H1 (cell line): ENCODE measurements around the gene ACYP2. TPM values are rescaled to one million over a fixed set of nuclear protein-coding genes. Genes with fewer than 3 reads are reported as not detected.

ENCODE experiments used
- CTCF ChIA-PET: fragments of 300-600 bp; sonication (Branson Sonifier 250); formaldehyde crosslinking; loops from one replicate; lab custom pipeline; 2021; ENCODE audit not compliant: partially characterized antibody; lab: Charles Lee
- POLR2A ChIA-PET: fragments of 300-600 bp; sonication (Branson Sonifier 250); formaldehyde crosslinking; loops from one replicate; lab custom pipeline; 2021; ENCODE audit warnings: inconsistent platforms; ENCODE audit not compliant: partially characterized antibody; lab: Charles Lee
- DNase-seq, 2 experiments: peaks; one replicate each; pipeline versions ENCODE4 v3.0.0 to v3.0.0-alpha.2; 2010 to 2022; ENCODE audit warnings: low spot score in 2 of 2, low read depth in 1 of 2, mixed read lengths in 1 of 2
- FAIRE-seq: peaks from 2 replicates; lab custom pipeline; 2011; peaks lifted over from hg19 to GRCh38; lab: Jason Lieb, UNC
- H2AFZ ChIP-seq: 2 replicates; pipeline ENCODE4 v1.8.1; 2012; ENCODE audit warnings: low read length, inconsistent platforms
- H2AK5ac ChIP-seq: 2 replicates; pipeline ENCODE4 v1.6.1; 2013; ENCODE audit warnings: low read depth, low read length
- H2BK120ac ChIP-seq: replicated peaks from 2 replicates; pipeline ENCODE3; 2013; ENCODE audit warnings: low read depth, low read length, inconsistent platforms
- H2BK12ac ChIP-seq: 2 replicates; pipeline ENCODE4 v1.6.1; 2013; ENCODE audit warnings: low read depth, low read length
- H2BK15ac ChIP-seq: 2 replicates; pipeline ENCODE4 v1.6.1; 2013; ENCODE audit warnings: low read length
- H2BK20ac ChIP-seq: 2 replicates; pipeline ENCODE4 v1.6.1; 2013; ENCODE audit warnings: low read length
- H2BK5ac ChIP-seq: 2 replicates; pipeline ENCODE4 v1.6.1; 2013; ENCODE audit warnings: low read depth, low read length
- H3K14ac ChIP-seq: 2 replicates; pipeline ENCODE4 v1.6.1; 2013; ENCODE audit warnings: inconsistent platforms; ENCODE audit not compliant: insufficient read length
- H3K18ac ChIP-seq: 2 replicates; pipeline ENCODE4 v1.6.1; 2013; ENCODE audit warnings: low read length; ENCODE audit errors: extremely low read depth
- H3K23ac ChIP-seq: 2 replicates; pipeline ENCODE4 v1.6.1; 2013; ENCODE audit warnings: inconsistent platforms; ENCODE audit not compliant: insufficient read length
- H3K23me2 ChIP-seq: 2 replicates; pipeline ENCODE4 v1.6.1; 2013; ENCODE audit warnings: low read depth, low read length
- H3K27ac ChIP-seq: 2 replicates; pipeline ENCODE4 v1.6.1; 2011; ENCODE audit warnings: low read depth, low read length, inconsistent platforms
- H3K27me3 ChIP-seq, 4 experiments: replicated peaks in 1 of 4; 1 replicate in 1 of 4; 2 replicates in 3 of 4; pipeline versions ENCODE4 v1.6.1 to v1.8.1; 2011 to 2013; ENCODE audit warnings: low read length in 3 of 4, mild to moderate bottlenecking in 3 of 4, inconsistent platforms in 2 of 4, mixed read lengths in 2 of 4, moderate library complexity in 1 of 4; ENCODE audit not compliant: control insufficient read depth in 3 of 4, insufficient read depth in 3 of 4; ENCODE audit errors: extremely low read depth in 1 of 4
- H3K36me3 ChIP-seq, 4 experiments: 2 replicates each; pipeline versions ENCODE4 v1.6.1 to v1.8.1; 2011 to 2013; ENCODE audit warnings: mild to moderate bottlenecking in 4 of 4, low read length in 3 of 4, moderate library complexity in 2 of 4, control low read depth in 1 of 4, inconsistent platforms in 1 of 4; ENCODE audit not compliant: insufficient read depth in 4 of 4, control insufficient read depth in 2 of 4
- H3K4ac ChIP-seq: replicated peaks from 2 replicates; pipeline ENCODE3; 2013; ENCODE audit warnings: low read length, low read depth, mixed read lengths, inconsistent platforms; ENCODE audit not compliant: insufficient read length
- H3K4me1 ChIP-seq, 4 experiments: replicated peaks in 1 of 4; 1 replicate in 1 of 4; 2 replicates in 3 of 4; pipeline versions ENCODE4 v1.6.1 to v1.8.1; 2011 to 2013; ENCODE audit warnings: low read length in 3 of 4, inconsistent platforms in 2 of 4, mixed read lengths in 1 of 4; ENCODE audit not compliant: insufficient read depth in 4 of 4, control insufficient read depth in 3 of 4
- H3K4me2 ChIP-seq, 2 experiments: 2 replicates each; pipeline versions ENCODE4 v1.6.1 to v1.8.1; 2011 to 2013; ENCODE audit warnings: low read depth in 2 of 2, low read length in 2 of 2, control low read depth in 1 of 2, inconsistent platforms in 1 of 2, mild to moderate bottlenecking in 1 of 2; ENCODE audit not compliant: insufficient read depth in 1 of 2
- H3K4me3 ChIP-seq, 4 experiments: fragments of 200-600, 300-600 bp in 1 of 4; sonication (generic), shearing (Covaris generic), sonication (Bioruptor Twin) in 1 of 4; 2 replicates each; pipeline versions ENCODE4 v1.5.1 to v1.8.1; 2011 to 2016; ENCODE audit warnings: low read length in 4 of 4, low read depth in 3 of 4, control low read depth in 2 of 4, inconsistent platforms in 2 of 4, mild to moderate bottlenecking in 2 of 4, mixed read lengths in 1 of 4, moderate library complexity in 1 of 4; ENCODE audit not compliant: insufficient read depth in 2 of 4; ENCODE audit errors: extremely low read depth in 1 of 4
- H3K56ac ChIP-seq: replicated peaks from 2 replicates; pipeline ENCODE3; 2013; ENCODE audit warnings: low read depth, mild to moderate bottlenecking, mixed read lengths, low read length, inconsistent platforms; ENCODE audit not compliant: insufficient read length
- H3K79me1 ChIP-seq: 2 replicates; pipeline ENCODE4 v1.6.1; 2013; ENCODE audit warnings: low read depth, low read length, control low read depth
- H3K79me2 ChIP-seq, 2 experiments: 2 replicates each; pipeline versions ENCODE4 v1.6.1 to v1.8.1; 2012 to 2013; ENCODE audit warnings: low read length in 2 of 2, mild to moderate bottlenecking in 2 of 2, inconsistent platforms in 1 of 2; ENCODE audit not compliant: insufficient read depth in 2 of 2, control insufficient read depth in 1 of 2
- H3K9ac ChIP-seq, 4 experiments: replicated peaks in 1 of 4; 1 replicate in 1 of 4; 2 replicates in 3 of 4; pipeline versions ENCODE4 v1.6.1 to v1.8.1; 2011 to 2013; ENCODE audit warnings: low read depth in 3 of 4, low read length in 3 of 4, control low read depth in 2 of 4, mild to moderate bottlenecking in 2 of 4, moderate library complexity in 2 of 4, inconsistent platforms in 1 of 4; ENCODE audit errors: extremely low read depth in 1 of 4
- H3K9me3 ChIP-seq, 2 experiments: 2 replicates each; pipeline versions ENCODE4 v1.6.1 to v1.8.1; 2012 to 2013; ENCODE audit warnings: mild to moderate bottlenecking in 2 of 2, moderate library complexity in 2 of 2, control low read depth in 1 of 2, inconsistent platforms in 1 of 2, low read depth in 1 of 2, low read length in 1 of 2, mixed read lengths in 1 of 2; ENCODE audit not compliant: insufficient read depth in 2 of 2
- H4K20me1 ChIP-seq, 2 experiments: replicated peaks in 1 of 2; 2 replicates each; pipeline versions ENCODE3 to v1.8.1; 2011 to 2013; ENCODE audit warnings: inconsistent platforms in 2 of 2, low read length in 2 of 2, mild to moderate bottlenecking in 1 of 2; ENCODE audit not compliant: insufficient read depth in 2 of 2, control insufficient read depth in 1 of 2
- H4K5ac ChIP-seq: 2 replicates; pipeline ENCODE4 v1.6.1; 2013; ENCODE audit warnings: low read length, low read depth, mixed read lengths, inconsistent platforms; ENCODE audit not compliant: insufficient read length
- H4K8ac ChIP-seq: 2 replicates; pipeline ENCODE4 v1.8.0; 2013; ENCODE audit warnings: mild to moderate bottlenecking, moderate library complexity, low read length, inconsistent platforms; ENCODE audit not compliant: insufficient read depth; ENCODE audit errors: extremely low read depth
- H4K91ac ChIP-seq: replicated peaks from 2 replicates; pipeline ENCODE3; 2013; ENCODE audit warnings: low read length, mixed read lengths, inconsistent platforms; ENCODE audit not compliant: insufficient read length
- EP300 ChIP-seq, 2 experiments: IDR thresholded peaks; 1 replicate in 1 of 2; 2 replicates in 1 of 2; pipeline ENCODE4 v1.6.1; 2011 to 2012; ENCODE audit warnings: low read depth in 2 of 2, low read length in 2 of 2, mild to moderate bottlenecking in 2 of 2, borderline replicate concordance in 1 of 2, inconsistent platforms in 1 of 2, moderate library complexity in 1 of 2
- HDAC6 ChIP-seq: IDR thresholded peaks from one replicate; pipeline ENCODE4 v1.7.1; 2012; ENCODE audit warnings: low read depth, mild to moderate bottlenecking, inconsistent platforms, low read length, moderate library complexity
- JUND ChIP-seq: IDR thresholded peaks from 2 replicates; pipeline ENCODE4 v1.6.1; 2011; ENCODE audit warnings: mild to moderate bottlenecking, improper control_type of control experiment, low read length
- POLR2A ChIP-seq, 2 experiments: IDR thresholded peaks; 1 replicate in 1 of 2; 2 replicates in 1 of 2; pipeline ENCODE4 v1.6.1; 2011; ENCODE audit warnings: low read depth in 2 of 2, low read length in 2 of 2, mild to moderate bottlenecking in 2 of 2; ENCODE audit errors: control extremely low read depth in 1 of 2
- POU5F1 ChIP-seq: IDR thresholded peaks from 2 replicates; pipeline ENCODE4 v1.6.1; 2011; ENCODE audit warnings: low read depth, mild to moderate bottlenecking, low read length, moderate library complexity
- RFX5 ChIP-seq: IDR thresholded peaks from 2 replicates; pipeline ENCODE4 v1.6.1; 2011; ENCODE audit warnings: low read depth, low read length, improper control_type of control experiment, borderline replicate concordance
- SIX5 ChIP-seq: IDR thresholded peaks from 2 replicates; pipeline ENCODE4 v1.6.1; 2011; ENCODE audit warnings: mild to moderate bottlenecking, low read depth, low read length
- SP1 ChIP-seq: IDR thresholded peaks from 2 replicates; pipeline ENCODE4 v1.6.1; 2011; ENCODE audit warnings: low read depth, low read length
- SP2 ChIP-seq: IDR thresholded peaks from 2 replicates; pipeline ENCODE4 v1.6.1; 2012; ENCODE audit warnings: mild to moderate bottlenecking, low read length, inconsistent platforms
- TAF1 ChIP-seq: IDR thresholded peaks from 2 replicates; pipeline ENCODE4 v1.6.1; 2011; ENCODE audit warnings: mild to moderate bottlenecking, low read depth, low read length
- TEAD4 ChIP-seq: IDR thresholded peaks from 2 replicates; pipeline ENCODE4 v1.6.1; 2012; ENCODE audit warnings: low read depth, low read length, inconsistent platforms, mixed read lengths
- YY1 ChIP-seq: IDR thresholded peaks from 2 replicates; pipeline ENCODE4 v1.6.1; 2011; ENCODE audit warnings: low read depth, mild to moderate bottlenecking, low read length
- WGBS, 2 experiments: shearing (Covaris generic) in 1 of 2; methylation state at CpG; one replicate each; pipeline versions ENCODE4 v1.1.6 to v1.1.7; 2013 to 2015; ENCODE audit warnings: low lambda C conversion rate in 2 of 2, mixed read lengths in 2 of 2, inconsistent platforms in 1 of 2, low coverage in 1 of 2, missing lambda C conversion rate in 1 of 2; ENCODE audit not compliant: insufficient replicate concordance in 2 of 2, insufficient coverage in 1 of 2, insufficient read length in 1 of 2; ENCODE audit errors: extremely low coverage in 1 of 2, missing lambda C conversion rate in 1 of 2; 5-methylcytosine and 5-hydroxymethylcytosine counted together
- polyA plus RNA-seq, 7 experiments: library from polyadenylated mRNA; depleted of rRNA in 3 of 7; stranded (reverse) in 5 of 7; unstranded in 2 of 7; fragments of >200 nt in 5 of 7; fragments of 200-250 nt in 2 of 7; gene quantifications; 1 replicate in 5 of 7; 2 replicates in 1 of 7; 4 replicates in 1 of 7; pipeline versions ENCODE4 v1.2.1 to v1.2.3, GENCODE V29; 2011 to 2013; ENCODE audit warnings: missing spikeins in 2 of 7, mixed read lengths in 2 of 7
- total RNA-seq: library from RNA; stranded (reverse); fragmentation: NEBNext Ultra II Directional; extraction: Animal tissue kit (Norgen Biotek cat#: 25700); gene quantifications from 2 replicates; pipeline ENCODE4 v1.2.1, GENCODE V29; 2021
- TF ChIP-seq, protein P1 (sequence below): IDR thresholded peaks from 2 replicates; pipeline ENCODE4 v1.6.1; 2011; ENCODE audit warnings: low read length, improper control_type of control experiment

The ACYP2 gene
- total and polyA plus RNA-seq, 2 of the 8 experiments (the other 6 are each of a cell fraction or from before 2014, with no cell fraction given) = 3.4 to 4.4 TPM

DNA sequence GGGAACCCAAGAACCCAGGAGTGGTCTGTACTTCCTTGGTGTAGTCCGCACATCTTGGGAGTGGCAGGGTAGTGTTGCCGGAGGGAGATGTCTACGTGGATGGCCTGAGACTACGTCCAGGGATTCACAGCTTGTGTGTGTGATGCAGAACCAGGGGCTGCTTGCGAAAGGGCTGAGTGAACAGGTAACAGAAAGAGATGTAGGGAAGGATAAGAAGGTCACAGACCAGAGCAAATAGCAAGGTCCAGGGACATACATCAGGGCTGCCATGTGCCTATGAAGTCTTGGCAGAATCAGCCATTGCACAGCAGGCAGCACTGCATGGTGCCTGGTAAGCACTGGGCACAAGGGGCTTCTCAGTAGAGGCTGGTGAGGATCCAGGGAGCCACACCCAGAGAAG is 71.9 kb downstream of the ACYP2 start:
- Histone ChIP-seq H3K79me2 (no peaks in the 10 kb centered on the region), H2BK120ac (no peak overlapping the region), H3K4me1 (no peaks in the 10 kb centered on the region), H3K56ac (no peak overlapping the region), H2AK5ac (no peak overlapping the region), H3K4ac (no peak overlapping the region), H2AFZ (no peak overlapping the region), H4K20me1 (no peaks in the 10 kb centered on the region), H4K91ac (no peak overlapping the region), H2BK15ac (no peak overlapping the region), H3K23ac (no peak overlapping the region), H4K8ac (no peak overlapping the region), H2BK20ac (no peak overlapping the region), H3K9me3 (no peaks in the 10 kb centered on the region), H3K79me1 (no peaks in the 10 kb centered on the region), H2BK12ac (no peak overlapping the region), H3K4me2 (no peak overlapping the region), H4K5ac (no peak overlapping the region), H3K27ac (no peak overlapping the region), H3K36me3 (no peaks in the 10 kb centered on the region), H3K9ac (no peak overlapping the region), H3K4me3 (no peak overlapping the region), H3K18ac (no peak overlapping the region), H3K27me3 (no peaks in the 10 kb centered on the region), H3K14ac (no peak overlapping the region), H3K23me2 (no peaks in the 10 kb centered on the region), H2BK5ac (no peak overlapping the region)
- ChIA-PET CTCF (interaction anchor here (0.5 to 1.0 kb wide), 3 partner anchors 16 to 334 kb away, joined by 3 to 7 read pairs (median 3); no protein-coding TSS in a partner anchor), POLR2A (no interaction called here)
- no peak for DNase-seq
- 80% methylated on average over 5 of the region's 5 CpGs; no CpG with 5 or more reads in 1 of the 2 experiments for WGBS, 2 experiments
- no peak for FAIRE-seq
- no peak for TF ChIP-seq TAF1
- TF ChIP-seq EP300 (IDR thresholded peaks at IDR 0.05; ENCODE audit: borderline replicate concordance in 1 of 2, low read depth in 2 of 2, low read length in 2 of 2) = no peak
- TF ChIP-seq SP1 = no peak
- TF ChIP-seq, protein P1, sequence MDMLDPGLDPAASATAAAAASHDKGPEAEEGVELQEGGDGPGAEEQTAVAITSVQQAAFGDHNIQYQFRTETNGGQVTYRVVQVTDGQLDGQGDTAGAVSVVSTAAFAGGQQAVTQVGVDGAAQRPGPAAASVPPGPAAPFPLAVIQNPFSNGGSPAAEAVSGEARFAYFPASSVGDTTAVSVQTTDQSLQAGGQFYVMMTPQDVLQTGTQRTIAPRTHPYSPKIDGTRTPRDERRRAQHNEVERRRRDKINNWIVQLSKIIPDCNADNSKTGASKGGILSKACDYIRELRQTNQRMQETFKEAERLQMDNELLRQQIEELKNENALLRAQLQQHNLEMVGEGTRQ = no peak
- no peak for TF ChIP-seq RFX5
- no peak for TF ChIP-seq HDAC6
- no peak for TF ChIP-seq POU5F1
- no peak for TF ChIP-seq POLR2A (IDR thresholded peaks at IDR 0.05; ENCODE audit: control extremely low read depth in 1 of 2, low read depth in 2 of 2, low read length in 2 of 2)
- TF ChIP-seq SIX5 = no peak
- no peak for TF ChIP-seq TEAD4
- TF ChIP-seq YY1 = no peak
- no peak for TF ChIP-seq SP2
- no peak for TF ChIP-seq JUND
